ENCODE results near the gene GRK5. TPM values are rescaled to one million over a fixed set of nuclear protein-coding genes. Genes with fewer than 3 reads are reported as not detected.

GRK5 gene
- total RNA-seq, 6 experiments from 2014 or later: 9.7 to 16.8 (median 15.9) TPM

- no peak for DNase-seq
- Mint-ChIP-seq H3K9me3 (no peaks in the 10 kb centered on the region), H3K4me3 (no peak overlapping the region), H3K4me1 (ENCODE audit: low read depth) (peaks cover 9% of the 10 kb centered on the region), H3K27me3 (ENCODE audit: insufficient read depth) (no peaks in the 10 kb centered on the region; the same call in none of the 2 replicates), H3K27ac (no peak overlapping the region), H3K36me3 (ENCODE audit: low read depth) (no peaks in the 10 kb centered on the region)
- TF ChIP-seq CTCF (IDR thresholded peaks at IDR 0.05): no peak
These were observed 246.9 kb downstream of the GRK5 start for GRCh38 chr10:119454316-119454715.

GRCh38 chr10:119454990-119455389, 247.6 kb downstream of the GRK5 start:
- no peak overlapping the region for H3K4me3 Mint-ChIP-seq
- no peak for TF ChIP-seq CTCF (IDR thresholded peaks at IDR 0.05)
- no peak overlapping the region for H3K27ac Mint-ChIP-seq
- H3K27me3 Mint-ChIP-seq (ENCODE audit: insufficient read depth): no peaks in the 10 kb centered on the region; the same call in 1 of the 2 replicates
- no peaks in the 10 kb centered on the region for H3K9me3 Mint-ChIP-seq
- H3K36me3 Mint-ChIP-seq (ENCODE audit: low read depth): no peaks in the 10 kb centered on the region
- peaks cover 5% of the 10 kb centered on the region for H3K4me1 Mint-ChIP-seq (ENCODE audit: low read depth)
- DNase-seq: no peak

- H3K4me3 Mint-ChIP-seq: no peak overlapping the region
These were observed 248.5 kb downstream of the GRK5 start for GRCh38 chr10:119455609-119456434.

GRCh38 chr10:119456435-119456810, 249.1 kb downstream of the GRK5 start:
- DNase-seq: no peak
- no peak for TF ChIP-seq CTCF (IDR thresholded peaks at IDR 0.05)
- Mint-ChIP-seq H3K27ac (no peak overlapping the region), H3K4me3 (no peak overlapping the region), H3K4me1 (ENCODE audit: low read depth) (peaks cover 4% of the 10 kb centered on the region; the same call in 1 of the 2 replicates), H3K27me3 (ENCODE audit: insufficient read depth) (peaks cover 2% of the 10 kb centered on the region), H3K36me3 (ENCODE audit: low read depth) (no peaks in the 10 kb centered on the region), H3K9me3 (no peaks in the 10 kb centered on the region)

More at GRCh38 chr10:119455609-119456434, 248.5 kb downstream of the GRK5 start:
- Mint-ChIP-seq H3K9me3 (no peaks in the 10 kb centered on the region), H3K27ac (no peak overlapping the region), H3K27me3 (ENCODE audit: insufficient read depth) (no peaks in the 10 kb centered on the region; the same call in 1 of the 2 replicates), H3K36me3 (ENCODE audit: low read depth) (no peaks in the 10 kb centered on the region), H3K4me1 (ENCODE audit: low read depth) (no peaks in the 10 kb centered on the region)
- no peak for TF ChIP-seq CTCF (IDR thresholded peaks at IDR 0.05)
- no peak for DNase-seq

GRCh38 chr10:119457966-119458766, 250.8 kb downstream of the GRK5 start:
- H3K4me3 Mint-ChIP-seq: no peak overlapping the region
- peaks cover 8% of the 10 kb centered on the region for H3K9me3 Mint-ChIP-seq
- no peak for DNase-seq
- H3K27ac Mint-ChIP-seq: no peak overlapping the region
- H3K27me3 Mint-ChIP-seq (ENCODE audit: insufficient read depth): peaks cover 5% of the 10 kb centered on the region
- TF ChIP-seq CTCF (IDR thresholded peaks at IDR 0.05): 0 out of 2 replicates have a peak, but pooled peaks have one; percentile 19
- peaks cover 8% of the 10 kb centered on the region; the same call in 1 of the 2 replicates for H3K36me3 Mint-ChIP-seq (ENCODE audit: low read depth)
- H3K4me1 Mint-ChIP-seq (ENCODE audit: low read depth): peaks cover 5% of the 10 kb centered on the region; the same call in 1 of the 2 replicates
